Measurements from ENCODE around the gene SENP7.
"Not testable (repeated sequence)": the region's sequence is repeated elsewhere in the genome, so short reads cannot be mapped to it uniquely, and the experiment has no call there.

SENP7 gene

DNA sequence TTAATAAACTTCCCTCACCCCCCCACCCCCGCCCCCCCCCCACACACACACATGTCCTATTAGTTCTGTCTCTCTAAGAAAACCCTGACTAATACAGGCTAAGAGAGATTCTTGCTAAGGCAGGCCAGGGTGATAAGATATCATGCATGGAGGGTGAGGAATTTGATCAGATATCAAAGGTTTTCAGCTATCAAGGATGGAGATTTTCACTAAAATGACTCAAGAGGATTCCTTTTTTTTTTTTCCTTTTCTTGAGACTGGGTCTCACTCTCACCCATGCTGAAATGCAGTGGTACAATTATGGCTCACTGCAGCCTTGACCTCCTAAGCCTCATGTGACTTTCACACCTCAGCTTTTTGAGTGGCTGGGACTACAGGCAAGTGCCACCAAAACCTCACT lies 14.9 kb upstream of the SENP7 start:
- DNase-seq (ENCODE audit: low spot score), result no peak

DNA sequence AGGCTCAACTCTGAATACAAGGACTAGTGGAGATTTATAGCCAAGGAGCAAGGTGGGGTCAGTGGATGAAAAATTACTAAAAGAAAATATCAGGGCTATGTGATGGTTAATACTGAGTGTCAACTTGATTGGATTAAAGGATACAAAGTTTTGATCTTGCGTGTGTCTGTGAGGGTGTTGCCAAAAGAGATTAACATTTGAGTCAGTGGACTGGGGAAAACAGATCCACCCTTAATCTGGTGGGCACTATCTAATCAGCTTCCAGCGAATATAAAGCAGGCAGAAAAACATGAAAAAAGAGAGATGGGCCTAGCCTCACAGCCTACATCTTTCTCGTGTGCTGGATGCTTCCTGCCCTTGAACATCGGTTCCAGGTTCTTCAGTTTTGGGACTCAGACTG lies 14.4 kb upstream of the SENP7 start:
- no peak for DNase-seq (ENCODE audit: low spot score)

- DNase-seq (ENCODE audit: low spot score), result no peak
Measured at GRCh38 chr3:101521211-101521701, 8.2 kb upstream of the SENP7 start.

GRCh38 chr3:101519685-101520365 lies 6.8 kb upstream of the SENP7 start:
- no peak for DNase-seq (ENCODE audit: low spot score)

DNA sequence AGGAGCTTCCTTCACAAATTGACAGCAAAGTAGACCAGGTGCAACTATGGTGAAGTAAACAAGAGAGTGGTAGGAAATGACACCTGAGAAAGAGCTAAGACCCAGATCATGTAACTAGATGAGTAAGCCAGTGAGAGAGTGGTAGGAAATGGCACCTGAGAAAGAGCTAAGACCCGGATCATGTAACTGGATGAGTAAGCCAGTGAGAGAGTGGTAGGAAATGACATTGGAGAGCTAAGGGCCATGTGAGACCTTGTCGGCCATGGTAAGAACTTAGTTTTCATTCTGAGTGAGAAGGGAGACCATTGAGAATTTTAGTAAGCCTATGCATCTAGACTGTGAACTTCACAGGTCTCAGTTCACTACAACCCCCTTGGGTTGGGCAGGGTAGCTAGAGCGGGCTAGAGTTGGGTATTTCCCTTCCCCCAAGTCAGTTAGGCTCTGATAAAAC lies 5.4 kb upstream of the SENP7 start:
- no peak for DNase-seq (ENCODE audit: low spot score)

DNA sequence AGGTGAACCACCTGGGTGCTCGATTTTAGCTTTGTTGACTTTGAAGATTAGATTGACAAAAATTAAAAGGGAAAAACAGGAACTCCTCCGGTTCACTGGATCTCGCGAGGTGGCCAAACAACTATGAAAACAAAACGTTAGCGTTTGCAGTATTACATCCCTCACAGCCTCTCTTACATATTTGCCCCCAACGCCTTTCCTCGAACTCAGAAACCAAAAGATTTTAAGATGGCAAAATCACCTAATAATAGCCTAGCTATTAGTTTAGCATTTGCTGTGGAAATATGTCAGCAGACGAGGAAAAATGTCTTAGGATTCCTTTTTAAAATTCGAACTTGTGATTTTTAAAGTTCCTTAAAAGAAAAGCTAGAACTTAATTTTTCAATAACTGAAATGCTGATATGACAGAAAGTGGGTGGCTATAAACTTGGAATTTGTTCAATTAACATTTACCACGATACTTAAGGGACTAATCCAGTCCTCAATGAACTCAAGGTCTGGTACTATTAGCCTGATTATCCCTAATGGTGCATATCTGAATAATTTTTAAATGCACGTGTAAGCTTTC lies 491 bp upstream of the SENP7 start:
- DNase-seq (ENCODE audit: low spot score), result peak; percentile 78

- DNase-seq (ENCODE audit: low spot score), result no peak
Measured at GRCh38 chr3:101512396-101512645, 691 bp downstream of the SENP7 start.

DNA sequence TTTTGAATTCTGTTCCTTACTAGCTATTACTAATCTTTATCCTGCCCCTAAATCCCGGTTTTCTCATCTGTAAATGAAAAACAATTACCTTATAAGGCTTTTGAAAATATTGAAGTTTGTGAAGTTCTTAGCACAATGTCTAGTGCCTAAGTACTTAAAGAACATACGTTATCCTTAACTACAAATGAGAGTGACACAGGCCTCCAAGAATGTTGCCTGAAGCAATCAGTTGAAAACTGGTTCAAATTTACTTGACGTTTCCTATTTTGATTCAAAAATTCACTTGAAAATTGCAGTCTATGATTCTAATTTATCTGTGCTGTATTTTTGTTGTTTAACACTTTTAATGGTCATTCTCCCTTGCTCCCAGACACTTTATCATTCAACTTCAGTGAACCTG lies 3.2 kb downstream of the SENP7 start:
- peak; percentile 9 for DNase-seq (ENCODE audit: low spot score)

DNA sequence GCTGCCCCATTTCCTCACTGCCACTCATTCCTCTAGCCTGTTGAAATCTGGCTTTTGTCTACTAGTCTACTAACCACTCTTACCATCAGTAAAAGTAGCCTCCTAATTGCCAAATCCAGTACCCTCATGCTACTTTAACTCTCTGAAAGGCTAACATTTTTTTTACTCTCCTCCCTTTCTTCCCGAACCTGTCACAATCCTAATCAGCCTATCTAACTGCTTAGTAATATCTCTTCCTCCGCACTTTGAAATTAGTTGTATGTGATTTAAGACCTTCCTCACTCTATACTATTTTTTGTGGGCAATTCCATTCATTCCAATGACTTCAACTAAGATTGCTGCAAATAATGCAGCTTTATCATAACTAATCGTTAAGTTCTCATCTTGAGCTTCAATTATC lies 3.7 kb downstream of the SENP7 start:
- DNase-seq (ENCODE audit: low spot score), result no peak

GRCh38 chr3:101501783-101502182 lies 11.2 kb downstream of the SENP7 start:
- DNase-seq (ENCODE audit: low spot score), result no peak

GRCh38 chr3:101500208-101500607 lies 12.8 kb downstream of the SENP7 start:
- no peak for DNase-seq (ENCODE audit: low spot score)

- DNase-seq (ENCODE audit: low spot score), result no peak
Measured at GRCh38 chr3:101497803-101498202, 15.2 kb downstream of the SENP7 start.

GRCh38 chr3:101495552-101495951 lies 17.5 kb downstream of the SENP7 start:
- no peak for DNase-seq (ENCODE audit: low spot score)

GRCh38 chr3:101484805-101485620 lies 28.0 kb downstream of the SENP7 start:
- no peak for DNase-seq (ENCODE audit: low spot score)

- DNase-seq (ENCODE audit: low spot score), result no peak
Measured at GRCh38 chr3:101478980-101479379, 34.0 kb downstream of the SENP7 start.

DNA sequence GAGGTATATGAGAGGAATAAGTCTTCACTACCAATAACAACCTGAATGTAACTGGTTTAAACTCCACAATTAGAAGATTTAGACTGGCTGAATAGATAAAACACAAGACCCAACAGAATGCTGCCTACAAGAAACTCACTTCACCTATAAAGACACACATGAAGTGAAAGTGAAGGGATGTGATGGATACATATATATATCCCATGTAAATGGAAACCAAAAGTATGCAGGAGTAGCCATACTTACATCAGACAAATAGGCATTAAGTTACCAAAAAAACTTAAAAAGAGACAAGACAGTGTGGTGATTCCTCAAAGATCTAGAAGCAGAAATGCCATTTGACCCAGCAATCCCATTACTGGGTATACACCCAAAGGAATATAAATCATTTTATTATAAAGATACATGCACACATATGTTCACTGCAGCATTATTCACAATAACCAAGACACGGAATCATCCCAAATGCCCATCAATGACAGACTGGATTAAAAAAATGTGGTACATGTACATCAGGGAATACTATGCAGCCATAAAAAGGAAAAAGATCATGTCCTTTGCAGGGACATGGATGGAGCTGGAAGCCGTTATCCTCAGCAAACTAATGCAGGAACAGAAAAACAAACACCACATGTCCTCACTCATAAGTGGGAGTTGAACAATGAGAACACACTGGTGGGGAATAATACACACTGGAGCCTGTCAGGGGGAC lies 38.0 kb downstream of the SENP7 start:
- not testable (repeated sequence) for DNase-seq (ENCODE audit: low spot score)

GRCh38 chr3:101468676-101469075 lies 44.3 kb downstream of the SENP7 start:
- DNase-seq (ENCODE audit: low spot score), result not testable (repeated sequence)

- not testable (repeated sequence) for DNase-seq (ENCODE audit: low spot score)
Measured at GRCh38 chr3:101467310-101467663, 45.7 kb downstream of the SENP7 start.

DNA sequence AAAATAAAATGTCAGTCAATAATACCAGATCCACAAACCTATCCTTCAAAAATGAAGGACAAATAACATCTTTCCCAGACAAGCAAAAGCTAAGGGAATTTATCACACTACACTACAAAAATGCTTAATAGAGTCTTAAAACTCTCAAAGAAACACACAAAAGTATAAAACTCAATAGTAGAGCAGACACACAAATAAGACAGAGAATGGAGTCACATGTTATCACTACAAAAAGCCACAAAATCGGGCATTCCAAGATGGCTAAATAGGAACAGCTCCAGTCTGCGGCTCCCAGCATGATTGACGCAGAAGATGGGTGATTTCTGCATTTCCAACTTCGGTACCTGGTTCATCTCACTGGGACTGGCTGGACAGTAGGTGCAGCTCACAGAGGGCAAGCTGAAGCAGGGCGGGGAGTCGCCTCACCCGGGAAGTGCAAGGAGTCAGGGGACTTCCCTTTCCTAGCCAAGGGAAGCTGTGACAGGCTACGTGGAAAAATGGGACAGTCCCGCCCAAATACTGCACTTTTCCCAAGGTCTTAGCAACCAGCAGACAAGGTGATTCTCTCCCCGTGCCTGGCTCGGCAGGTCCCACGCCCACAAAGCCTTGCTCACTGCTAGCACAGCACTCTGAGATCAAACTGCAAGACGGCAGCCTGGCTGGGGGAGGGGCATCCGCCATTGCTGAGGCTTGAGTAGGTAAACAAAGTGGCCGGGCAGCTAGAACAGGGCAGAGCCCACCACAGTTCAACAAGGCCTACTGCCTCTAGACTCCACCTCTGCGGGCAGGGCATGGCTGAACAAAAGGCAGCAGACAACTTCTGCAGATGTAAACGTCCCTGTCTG lies 46.3 kb downstream of the SENP7 start:
- DNase-seq (ENCODE audit: low spot score), result no peak

- no peak for DNase-seq (ENCODE audit: low spot score)
Measured at GRCh38 chr3:101464235-101464634, 48.8 kb downstream of the SENP7 start.

- no peak for DNase-seq (ENCODE audit: low spot score)
Measured at GRCh38 chr3:101461451-101461850, 51.6 kb downstream of the SENP7 start.

- DNase-seq (ENCODE audit: low spot score), result no peak
Measured at GRCh38 chr3:101458387-101458786, 54.6 kb downstream of the SENP7 start.
